Measurements from ENCODE around the gene DDO.
"Not testable (repeated sequence)": the region's sequence is repeated elsewhere in the genome, so short reads cannot be mapped to it uniquely, and the experiment has no call there.

The DDO gene

DNA sequence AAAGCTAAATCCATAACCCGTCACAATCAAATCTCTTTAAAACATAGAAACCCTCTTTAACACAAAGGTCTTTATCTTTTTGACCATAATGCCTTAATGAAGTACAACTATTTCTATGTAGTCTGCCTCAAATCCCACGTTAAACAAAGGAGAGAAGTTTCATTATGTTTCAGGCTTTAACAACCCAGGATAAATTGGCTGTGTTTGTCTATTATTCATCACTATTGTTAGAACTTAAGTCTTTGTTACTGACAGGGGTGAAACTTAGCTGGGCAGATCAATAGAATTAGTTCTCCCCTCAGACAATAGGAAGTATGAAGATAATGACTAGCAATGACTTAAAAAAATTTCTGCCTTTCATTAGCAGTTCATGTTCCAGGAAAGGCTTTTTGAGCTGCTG is 47.1 kb downstream of the DDO start:
- DNase-seq, result no peak

DNA sequence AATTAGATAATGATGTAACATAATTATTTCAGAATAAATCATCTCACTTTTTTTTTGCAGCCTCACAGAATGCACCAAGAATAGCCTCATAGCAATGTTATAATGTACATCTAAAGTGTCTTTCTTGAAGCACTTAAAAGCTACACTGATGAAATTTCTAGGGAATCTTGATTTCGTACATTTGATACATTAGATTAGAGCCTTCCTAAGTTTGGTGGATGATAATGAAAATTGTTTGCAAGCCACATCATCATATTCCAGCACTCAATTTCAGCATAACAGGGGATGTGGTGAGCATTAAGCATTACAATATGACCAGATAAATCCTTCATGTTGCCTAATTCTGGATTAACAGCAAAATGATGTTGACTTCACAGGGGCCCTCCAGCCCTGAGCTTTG is 47.5 kb downstream of the DDO start:
- DNase-seq, result no peak

DNA sequence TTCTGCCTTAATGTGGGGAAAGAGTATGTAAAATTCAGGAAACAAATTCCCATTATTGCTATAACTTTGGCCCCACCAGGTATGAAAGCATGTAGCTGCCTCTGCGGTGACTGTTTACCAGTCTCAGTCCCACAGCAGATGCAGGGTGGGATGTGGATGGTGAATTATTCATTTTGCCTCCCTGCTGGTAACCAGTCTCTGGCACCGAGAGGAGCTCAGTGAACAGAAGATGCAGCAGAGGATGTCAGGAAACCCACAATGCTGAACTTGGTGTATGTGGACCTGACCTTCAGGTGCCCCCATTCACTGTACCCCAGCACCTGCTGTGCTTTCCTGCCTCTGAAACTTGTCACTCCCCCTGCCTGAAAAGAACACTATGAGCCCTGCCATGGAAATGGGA is 48.4 kb downstream of the DDO start:
- no peak for DNase-seq

DNA sequence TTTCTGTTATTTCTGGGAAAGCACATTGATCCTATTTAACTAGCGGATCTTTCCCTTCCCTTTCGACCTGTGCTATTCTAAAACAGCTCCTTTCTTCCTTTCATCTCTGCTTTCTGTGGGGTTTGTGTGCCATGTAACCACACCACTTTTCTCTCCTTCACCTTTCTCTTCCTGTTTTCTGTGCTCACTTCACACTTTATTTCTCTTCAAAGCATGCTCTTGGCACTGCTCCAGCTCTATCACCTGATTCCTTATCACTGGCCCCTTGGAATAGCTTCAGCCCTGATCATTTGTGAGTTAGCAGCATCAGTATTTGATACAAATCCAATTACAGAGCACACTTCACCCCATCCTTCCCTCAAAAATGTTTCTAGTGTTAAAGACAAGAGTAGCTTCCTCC is 49.1 kb downstream of the DDO start:
- no peak for DNase-seq

DNA sequence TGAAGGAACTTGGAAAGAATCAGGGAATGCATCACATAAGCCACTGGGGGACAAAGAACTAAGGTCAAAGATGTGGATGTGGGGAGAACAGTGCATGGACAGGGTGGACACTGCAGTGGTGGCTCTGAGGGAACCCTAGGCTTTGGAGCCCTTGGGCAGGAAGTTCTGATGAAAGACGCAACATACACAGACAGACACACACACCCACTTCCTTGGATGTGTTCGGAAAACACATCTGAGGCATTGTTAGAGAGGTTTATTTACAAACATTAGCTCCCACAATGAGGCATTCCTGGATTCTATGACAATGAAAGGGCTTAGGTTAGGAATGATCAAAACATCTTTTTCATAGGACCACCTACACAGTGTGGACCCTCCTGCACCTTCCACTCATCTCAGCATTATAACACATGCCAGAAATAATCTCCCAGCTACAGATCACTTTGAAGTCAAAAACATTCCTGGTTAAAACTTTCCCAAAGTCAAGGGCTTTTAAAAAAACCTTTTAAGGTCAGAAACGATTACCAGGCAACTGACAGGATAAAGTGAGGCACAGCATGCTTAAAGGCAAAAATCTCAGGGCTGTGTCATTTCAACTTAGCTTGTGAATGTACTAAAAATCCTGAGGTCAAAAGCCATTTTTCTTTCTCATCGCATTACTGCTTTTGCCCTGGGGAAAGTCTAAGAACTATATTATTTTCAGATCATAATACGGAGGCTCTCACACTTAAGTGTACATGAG is 50.8 kb downstream of the DDO start:
- DNase-seq, result no peak

DNA sequence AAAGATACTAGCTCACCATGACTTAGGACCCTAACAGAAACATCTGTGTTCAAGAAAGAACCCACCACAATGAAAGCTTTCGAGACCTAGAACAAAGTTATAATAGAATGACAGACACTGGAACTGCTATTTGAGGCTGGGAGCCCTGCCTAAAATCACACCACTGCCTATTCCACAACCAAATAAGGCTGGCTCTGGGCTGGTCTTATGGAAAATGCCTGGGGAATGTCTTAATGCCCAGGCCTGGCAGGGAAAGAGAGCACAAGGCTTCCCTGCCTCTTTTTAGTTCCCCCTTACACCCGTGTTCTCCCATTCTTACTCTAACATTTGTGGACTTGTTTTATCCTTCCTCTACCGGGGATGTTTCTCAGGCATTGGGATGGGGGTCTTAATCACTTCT is 51.6 kb downstream of the DDO start:
- DNase-seq, result no peak

DNA sequence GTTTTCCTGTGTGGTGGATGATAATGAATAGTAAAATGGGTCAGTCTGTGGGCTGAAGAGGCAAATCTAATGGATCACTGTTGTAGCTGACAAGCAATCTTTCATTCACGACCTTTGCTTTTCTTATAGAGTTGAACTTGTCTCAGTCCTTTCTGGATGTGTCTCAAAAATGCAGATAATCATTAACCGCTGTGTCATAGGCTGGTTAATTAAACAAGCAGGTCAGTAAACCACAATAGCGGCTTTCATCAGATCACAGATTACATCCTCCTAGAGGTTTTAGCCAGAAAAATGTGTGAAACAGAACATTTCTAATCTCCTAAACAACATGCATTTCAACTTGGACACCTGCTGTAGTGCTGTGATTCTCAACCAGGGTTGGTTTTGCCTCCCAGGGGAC is 54.7 kb downstream of the DDO start:
- no peak for DNase-seq

DNA sequence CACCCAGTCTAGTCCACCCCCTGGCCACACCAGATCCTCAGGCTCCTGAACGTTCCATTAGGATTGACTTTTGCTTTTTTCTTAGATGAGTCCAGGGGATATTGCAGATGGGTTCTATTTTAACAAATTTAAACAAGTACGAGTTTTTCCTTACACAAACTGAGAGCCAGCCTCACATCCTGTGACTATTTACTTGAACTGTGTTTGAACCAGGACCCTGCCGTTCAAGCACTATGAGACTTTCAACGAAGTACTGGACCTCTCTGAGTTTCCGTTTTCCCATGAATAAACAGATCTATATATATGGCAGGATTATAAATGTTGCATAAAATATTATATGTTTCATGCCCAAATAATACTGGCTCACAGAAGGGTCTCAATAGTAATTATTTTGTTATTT is 55.8 kb downstream of the DDO start:
- DNase-seq, result no peak

DNA sequence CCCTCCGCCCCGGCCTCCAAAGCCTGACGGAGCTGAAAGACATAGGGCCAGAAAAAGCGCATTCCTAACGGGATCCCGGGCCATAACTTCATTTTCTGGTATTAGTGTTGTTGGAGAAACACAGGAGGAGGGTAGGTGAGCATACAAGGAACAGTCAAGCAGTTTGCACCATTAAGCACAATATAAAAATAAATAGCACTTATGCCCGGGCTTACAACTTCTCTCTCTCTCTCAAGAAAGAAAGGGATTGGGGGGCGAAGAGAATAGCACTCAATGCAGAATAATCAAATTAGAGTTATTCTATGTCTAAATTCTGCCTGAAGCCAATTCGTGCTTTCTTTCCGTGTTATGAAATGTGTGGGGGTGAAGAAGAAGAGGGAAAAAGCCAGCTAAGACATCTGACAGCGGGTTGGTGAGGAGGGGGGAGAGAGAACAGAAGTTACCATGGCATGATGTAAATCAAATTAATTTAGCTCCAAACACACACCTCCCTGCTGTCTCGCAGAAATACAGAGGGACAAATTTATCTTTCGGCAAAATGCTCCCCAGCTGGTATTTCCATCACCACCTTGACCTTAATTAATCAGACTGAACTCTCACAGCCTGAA is 56.7 kb downstream of the DDO start:
- peak in 20 of 56 donors; percentile 7 to 69 (median 39) for DNase-seq

DNA sequence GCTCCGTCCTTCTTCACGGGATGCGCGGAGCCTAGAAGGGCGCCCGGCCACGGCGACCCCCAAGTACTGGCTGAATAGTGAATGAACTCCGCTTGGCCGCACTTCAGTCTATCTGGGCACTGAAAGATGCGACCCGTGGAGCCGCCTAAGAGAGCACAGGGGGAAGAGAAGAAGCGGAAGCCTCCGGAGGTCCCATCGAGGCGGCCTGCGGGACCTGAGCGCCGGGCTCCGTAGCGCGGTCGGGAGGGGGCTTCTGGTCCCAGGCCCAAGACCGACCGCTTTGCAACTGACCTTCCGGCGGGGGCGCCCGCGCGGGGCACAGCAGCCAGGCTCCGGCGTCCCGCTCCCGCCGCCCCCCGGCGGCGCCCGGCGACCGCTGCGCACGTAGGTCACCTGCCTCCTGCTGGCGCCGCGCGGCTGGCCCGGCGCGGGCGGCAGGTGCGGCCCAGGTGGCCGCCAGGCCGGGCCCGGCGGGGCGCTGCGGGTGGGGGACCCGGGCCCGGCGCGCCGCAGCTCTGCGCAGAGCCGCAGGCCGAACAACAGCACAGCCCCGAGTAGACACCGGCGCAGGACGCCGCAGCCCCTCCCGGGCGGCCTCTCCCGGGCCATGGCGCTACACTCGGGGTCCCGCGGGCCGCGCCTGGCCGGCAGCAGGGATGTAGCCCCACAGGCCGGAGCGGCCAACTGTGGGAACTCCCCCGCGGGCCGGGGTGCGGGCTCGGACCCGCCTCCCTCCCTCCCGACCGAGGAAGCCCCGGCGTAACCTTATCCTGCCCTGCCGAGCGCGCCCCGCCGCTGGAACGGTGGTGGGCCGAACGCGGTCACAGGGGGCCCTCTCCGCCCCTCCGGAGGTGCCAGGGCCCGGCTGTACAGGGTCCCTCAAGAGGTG is 57.5 kb downstream of the DDO start, which contains the start of gene METTL24:
METTL24 (minus strand) TSS at position 686 of the 889 bp plus-strand sequence; CDS start at position 609, 77 bp downstream.
- peak in 6 of 56 donors; percentile 3 to 35 (median 14) for DNase-seq

DNA sequence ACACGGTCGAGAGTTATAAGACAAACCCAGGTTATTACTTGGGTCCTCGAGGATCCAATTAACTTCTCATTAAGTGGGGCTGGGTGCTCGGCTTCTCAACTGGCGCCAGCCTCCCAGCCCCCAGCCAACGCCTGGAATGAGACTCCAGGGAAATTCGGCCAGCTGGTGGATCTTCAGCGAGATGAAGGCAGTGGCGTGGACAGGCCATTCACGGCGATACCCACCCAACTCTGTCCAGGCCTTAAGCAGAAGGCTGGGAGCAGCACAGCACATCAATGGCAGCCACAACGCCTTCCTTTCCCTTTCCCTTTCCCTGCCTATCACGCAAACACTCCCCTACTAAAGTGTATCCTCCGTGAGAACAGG is 58.1 kb downstream of the DDO start:
- no peak for DNase-seq

DNA sequence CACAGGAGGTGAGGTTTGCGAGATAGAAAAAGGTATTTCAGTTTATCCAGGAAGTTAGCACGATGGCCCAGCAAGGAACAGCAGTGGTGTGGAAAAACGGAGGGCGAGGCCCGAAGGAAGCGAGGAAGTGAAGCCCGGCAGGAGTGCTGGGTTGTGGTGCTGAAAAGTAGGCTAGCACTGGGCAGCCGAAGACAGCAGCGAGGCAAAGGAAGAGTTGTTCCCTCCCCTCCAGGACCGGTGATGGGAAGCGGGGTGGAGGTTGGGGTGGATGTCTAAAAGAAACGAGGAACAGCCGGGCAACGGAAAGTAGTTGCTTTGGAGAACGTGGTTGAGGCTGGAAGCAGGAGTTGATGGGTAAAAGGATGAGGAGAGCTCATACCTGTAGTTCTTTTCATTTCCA is 58.6 kb downstream of the DDO start:
- DNase-seq, result no peak

DNA sequence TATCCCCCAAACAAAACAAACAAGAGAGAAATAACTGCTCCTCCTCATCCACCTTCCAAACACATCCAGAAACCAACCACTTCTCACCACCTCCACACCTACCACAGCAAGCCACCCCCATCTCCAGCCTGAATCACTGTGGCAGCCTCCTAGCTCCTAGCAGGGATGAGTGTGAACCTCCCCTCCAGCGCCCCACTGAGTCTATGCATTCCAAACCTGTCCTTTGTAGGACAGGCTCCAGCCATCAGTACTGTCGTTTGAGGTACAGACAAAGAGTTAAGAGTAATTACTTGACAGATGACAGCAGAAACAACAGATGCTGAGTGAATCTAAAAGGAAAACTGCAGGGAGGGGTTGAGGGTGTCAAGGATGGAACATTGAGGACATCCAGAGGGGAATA is 59.6 kb downstream of the DDO start:
- DNase-seq, result peak in 21 of 56 donors; percentile 3 to 68 (median 26)

DNA sequence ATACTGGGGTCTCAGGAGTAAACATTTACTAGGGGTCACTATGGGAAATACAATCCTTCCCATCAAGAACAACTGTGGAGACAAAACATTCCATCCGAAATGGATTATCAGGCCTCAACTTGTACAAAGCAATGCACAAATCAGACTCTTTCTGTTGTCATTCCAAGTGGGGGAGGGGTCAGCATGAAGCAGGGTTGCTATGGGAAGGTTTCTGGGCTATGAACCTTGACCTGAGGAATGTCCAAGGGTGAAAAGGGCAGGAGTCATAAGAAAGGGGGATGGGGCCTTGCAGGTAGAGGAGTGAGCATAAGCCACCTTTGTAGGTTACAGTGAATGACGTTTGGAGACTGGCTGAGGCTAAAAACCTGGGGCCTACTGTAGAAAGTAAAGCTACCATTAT is 60.4 kb downstream of the DDO start:
- DNase-seq, result no peak

DNA sequence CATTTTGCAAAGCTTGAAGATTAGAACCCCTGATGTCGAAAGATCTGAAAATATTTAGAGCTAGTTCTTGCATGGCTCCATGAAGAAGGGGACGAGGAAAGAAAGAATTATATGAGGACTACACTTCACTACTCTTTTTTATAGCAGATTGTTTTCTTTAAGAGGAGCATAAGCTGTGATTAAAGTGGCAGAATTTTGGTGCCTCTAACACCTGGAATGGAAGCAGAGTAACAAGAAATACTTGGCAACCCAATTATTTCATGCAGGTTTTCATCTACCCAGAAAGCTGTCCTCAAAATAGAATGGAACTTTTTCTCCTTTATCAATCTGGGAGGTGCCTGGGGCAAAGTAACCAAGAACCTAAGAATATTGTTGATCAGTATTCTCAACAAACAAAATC is 61.2 kb downstream of the DDO start:
- no peak for DNase-seq

DNA sequence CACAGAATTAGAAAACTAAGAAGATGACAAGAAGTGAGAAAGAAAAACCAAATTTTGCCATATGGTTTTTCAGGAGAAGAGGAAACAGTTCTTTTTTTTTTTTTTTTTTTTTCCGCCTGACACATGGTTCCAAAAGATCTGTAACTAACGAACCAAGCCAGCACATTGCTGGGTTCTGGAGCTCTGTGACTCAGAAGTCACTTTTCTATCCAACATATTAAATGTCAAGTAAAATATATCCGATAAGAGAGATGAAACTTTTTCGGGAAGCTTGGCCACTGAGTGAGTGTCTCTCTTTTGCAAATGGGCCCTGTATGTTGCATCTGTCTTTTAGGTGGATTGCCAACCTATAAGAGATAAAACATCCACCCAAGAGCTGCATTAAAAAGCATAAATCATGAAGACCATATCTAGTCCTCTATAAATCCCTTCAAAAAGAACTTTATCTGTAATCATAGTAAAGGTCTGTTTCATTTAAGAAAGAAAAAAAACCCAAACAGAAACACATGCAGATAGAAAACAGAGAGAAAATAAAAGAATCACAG is 61.8 kb downstream of the DDO start:
- no peak for DNase-seq

DNA sequence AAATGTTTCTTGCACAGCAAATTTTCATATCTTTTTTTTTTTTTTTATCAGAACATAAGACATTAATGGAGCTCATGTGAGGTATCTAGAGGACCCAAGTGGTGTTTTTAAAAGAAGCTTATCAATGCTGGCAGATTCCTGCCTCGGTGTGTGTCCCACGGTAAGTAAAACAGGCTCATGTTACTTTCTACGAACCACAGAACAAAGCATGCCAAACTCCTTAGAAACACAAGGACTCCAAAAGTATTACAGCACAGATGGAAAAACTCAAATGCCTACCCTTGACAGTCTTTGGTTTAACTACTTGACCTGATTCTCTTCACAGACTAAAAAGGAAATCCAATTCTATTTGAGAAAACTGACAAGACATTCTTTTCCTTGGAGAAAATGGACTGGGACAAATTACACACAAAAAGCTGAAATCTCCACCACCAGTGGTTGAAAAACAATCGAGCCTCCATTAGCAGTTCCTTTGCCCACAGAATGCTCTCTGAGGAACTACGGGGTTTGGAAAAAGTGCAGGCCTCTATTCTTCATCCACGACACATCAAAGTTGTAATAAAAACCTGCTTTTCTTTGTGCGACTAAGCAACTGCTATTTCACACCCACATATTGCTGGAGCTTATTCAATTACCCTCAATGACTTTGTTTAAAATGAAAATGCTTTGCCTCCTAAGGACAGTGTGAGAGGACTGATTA is 62.7 kb downstream of the DDO start:
- no peak for DNase-seq

DNA sequence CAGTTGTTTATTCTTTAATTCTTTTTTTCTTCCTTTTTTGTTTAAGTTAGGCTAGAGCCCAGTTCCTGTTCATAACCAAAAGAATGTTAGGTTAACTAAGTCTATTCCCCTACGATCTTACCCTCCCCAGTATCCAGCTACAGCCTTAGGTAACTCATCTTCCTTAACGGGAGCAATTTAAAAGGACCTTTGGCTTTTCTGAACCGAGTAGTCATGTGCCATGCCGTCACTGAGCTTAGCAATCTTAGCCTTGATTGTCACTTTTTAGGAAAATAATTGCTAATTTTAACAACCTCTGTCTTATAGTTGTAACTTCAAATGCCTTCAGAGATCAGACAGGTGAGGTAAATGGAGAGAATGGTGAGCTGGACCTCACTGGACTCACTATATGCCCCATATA is 63.4 kb downstream of the DDO start:
- DNase-seq, result no peak

DNA sequence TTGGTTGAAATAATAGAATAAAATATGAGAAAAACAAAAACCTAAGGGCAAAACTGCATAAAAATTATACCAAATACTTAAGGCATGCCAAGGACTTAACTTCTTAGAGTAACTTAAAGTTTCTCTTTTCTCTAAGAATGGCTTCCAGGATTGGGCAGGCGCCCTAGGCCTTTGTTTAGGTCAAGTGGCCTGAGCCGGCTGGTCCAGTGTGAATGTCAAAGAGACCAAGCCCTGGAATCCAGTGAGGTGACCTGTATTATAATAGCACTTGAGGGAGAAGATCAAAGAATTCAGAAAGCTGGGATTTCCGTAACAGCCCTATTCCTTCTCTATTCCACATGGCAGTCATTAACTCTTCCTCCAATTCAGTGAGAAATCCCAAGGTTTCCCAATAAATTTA is 63.8 kb downstream of the DDO start:
- DNase-seq, result no peak

DNA sequence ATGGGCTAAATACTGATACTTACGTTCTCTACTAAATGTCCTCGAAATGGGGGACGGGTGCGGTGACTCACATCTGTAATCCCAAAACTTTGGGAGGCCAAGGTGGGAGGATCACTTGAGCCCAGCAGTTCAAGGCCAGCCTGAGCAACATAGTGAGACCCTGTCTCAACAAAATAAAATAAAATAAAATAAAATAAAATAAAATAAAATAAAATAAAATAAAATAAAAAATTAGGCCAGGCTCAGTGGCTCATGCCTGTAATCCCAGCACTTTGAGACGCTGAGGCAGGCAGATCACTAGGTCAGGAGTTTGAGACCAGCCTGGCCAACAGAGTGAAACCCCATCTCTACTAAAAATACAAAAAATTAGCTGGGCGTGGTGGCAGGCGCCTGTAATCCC is 64.8 kb downstream of the DDO start:
- DNase-seq, result not testable (repeated sequence)

DNA sequence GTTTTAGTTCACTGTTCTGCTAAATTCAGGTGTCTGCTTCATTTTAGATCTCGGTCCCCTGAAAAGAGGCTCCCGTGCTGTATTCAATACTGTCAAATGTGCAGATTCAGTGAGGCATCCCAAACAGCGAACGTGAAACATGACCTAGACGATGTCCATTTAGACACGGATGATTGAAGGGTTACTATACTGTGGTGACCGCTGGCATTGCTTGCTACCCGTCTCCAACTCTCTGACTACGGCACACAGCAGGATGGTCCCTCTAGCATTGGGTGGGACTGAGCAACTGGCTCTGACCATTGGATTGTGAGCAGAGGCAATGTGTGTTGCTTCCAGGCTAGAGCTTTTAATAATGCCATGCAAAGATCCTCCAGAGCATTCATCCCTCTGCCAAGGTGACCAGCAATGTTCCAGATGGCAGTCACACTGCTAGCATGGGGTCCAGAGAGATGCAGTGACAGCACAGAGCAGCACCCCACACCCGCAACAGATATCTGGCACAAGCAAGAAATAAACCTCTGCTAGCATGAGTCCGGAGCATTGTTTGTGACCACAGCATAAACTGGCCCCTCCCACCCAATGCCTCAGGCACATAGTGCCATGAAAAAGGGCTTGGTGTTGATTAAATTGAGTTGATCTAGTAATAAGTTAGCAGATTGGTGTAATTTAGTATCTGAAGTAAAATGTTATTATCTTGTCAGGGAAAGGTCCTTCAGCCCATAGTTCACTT is 66.2 kb downstream of the DDO start:
- no peak for DNase-seq
